ENCODE data around the gene SLC38A4. TPM values are rescaled to one million over a fixed set of nuclear protein-coding genes. Genes with fewer than 3 reads are reported as not detected.
A peak's percentile ranks its signal among the peaks of the same experiment; 100 is the strongest.

The SLC38A4 gene
- total RNA-seq, 1 experiment from 2014 or later, result 0.96 TPM

GRCh38 chr12:46777587-46777986, 48.2 kb downstream of the SLC38A4 start:
- no peak overlapping the region for H3K14ac ChIP-seq (ENCODE audit: insufficient read depth, low read length)
- TF ChIP-seq, protein P1, sequence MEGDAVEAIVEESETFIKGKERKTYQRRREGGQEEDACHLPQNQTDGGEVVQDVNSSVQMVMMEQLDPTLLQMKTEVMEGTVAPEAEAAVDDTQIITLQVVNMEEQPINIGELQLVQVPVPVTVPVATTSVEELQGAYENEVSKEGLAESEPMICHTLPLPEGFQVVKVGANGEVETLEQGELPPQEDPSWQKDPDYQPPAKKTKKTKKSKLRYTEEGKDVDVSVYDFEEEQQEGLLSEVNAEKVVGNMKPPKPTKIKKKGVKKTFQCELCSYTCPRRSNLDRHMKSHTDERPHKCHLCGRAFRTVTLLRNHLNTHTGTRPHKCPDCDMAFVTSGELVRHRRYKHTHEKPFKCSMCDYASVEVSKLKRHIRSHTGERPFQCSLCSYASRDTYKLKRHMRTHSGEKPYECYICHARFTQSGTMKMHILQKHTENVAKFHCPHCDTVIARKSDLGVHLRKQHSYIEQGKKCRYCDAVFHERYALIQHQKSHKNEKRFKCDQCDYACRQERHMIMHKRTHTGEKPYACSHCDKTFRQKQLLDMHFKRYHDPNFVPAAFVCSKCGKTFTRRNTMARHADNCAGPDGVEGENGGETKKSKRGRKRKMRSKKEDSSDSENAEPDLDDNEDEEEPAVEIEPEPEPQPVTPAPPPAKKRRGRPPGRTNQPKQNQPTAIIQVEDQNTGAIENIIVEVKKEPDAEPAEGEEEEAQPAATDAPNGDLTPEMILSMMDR (conservative IDR thresholded peaks at IDR 0.05), result no peak
- H3K4me1 ChIP-seq (ENCODE audit: insufficient read depth, low read length), result no peaks in the 10 kb centered on the region
- H2BK120ac ChIP-seq (ENCODE audit: low read depth, low read length, poor library complexity, severe bottlenecking), result no peak overlapping the region
- no peaks in the 10 kb centered on the region for H3K79me2 ChIP-seq (ENCODE audit: insufficient read depth, low read length)
- no peak overlapping the region for H3K9ac ChIP-seq (ENCODE audit: extremely low read depth, insufficient read length, low read length)
- H3K9me3 ChIP-seq (ENCODE audit: control insufficient read depth, low read depth, low read length), result no peaks in the 10 kb centered on the region
- no peaks in the 10 kb centered on the region for H3K23me2 ChIP-seq (ENCODE audit: insufficient read length, low read depth, low read length, poor library complexity, severe bottlenecking)
- no peak overlapping the region for H3K23ac ChIP-seq (ENCODE audit: insufficient read length, low read depth, low read length)
- H3K9me3 Mint-ChIP-seq, result no peaks in the 10 kb centered on the region
- H2BK5ac ChIP-seq (ENCODE audit: insufficient read length, low read length), result no peak overlapping the region
- H3K4me1 Mint-ChIP-seq, result peaks cover 0 to 7% of the 10 kb centered on the region in 2 experiments; a peak in 2 of 4 replicates
- H2AK5ac ChIP-seq (ENCODE audit: insufficient read length, low read length), result no peak overlapping the region
- H3K4me3 Mint-ChIP-seq, result no peak overlapping the region
- no peaks in the 10 kb centered on the region for H3K27me3 Mint-ChIP-seq (ENCODE audit: low read depth)
- no peak overlapping the region for H4K8ac ChIP-seq (replicated peaks; ENCODE audit: insufficient read length, low read depth, low read length)
- no peak overlapping the region for H4K91ac ChIP-seq (ENCODE audit: insufficient read length, low read depth, low read length)
- H3K79me1 ChIP-seq (ENCODE audit: insufficient read depth, low read depth, low read length, poor library complexity, severe bottlenecking), result no peaks in the 10 kb centered on the region
- no peak for DNase-seq
- no peak overlapping the region for H2BK15ac ChIP-seq (ENCODE audit: low read depth, low read length)
- no peak overlapping the region for H3K27ac ChIP-seq (ENCODE audit: insufficient read length, low read depth, low read length)
- H3K36me3 Mint-ChIP-seq (ENCODE audit: insufficient read depth in 1 of 3, low read depth in 3 of 3), result no peaks in the 10 kb centered on the region; a peak in 1 of 7 replicates
- no peak overlapping the region for H3K4ac ChIP-seq (ENCODE audit: low read depth, low read length)
- H4K20me1 ChIP-seq (ENCODE audit: control insufficient read depth, insufficient read depth, insufficient read length), result no peaks in the 10 kb centered on the region
- no peak overlapping the region for H3K56ac ChIP-seq (ENCODE audit: insufficient read length, low read depth, low read length)
- H3K27ac Mint-ChIP-seq, result 0 out of 7 replicates have a peak overlapping the region, but pooled peaks of 1 of the 3 experiments have one; percentile 27
- no peak overlapping the region for H3K4me2 ChIP-seq (ENCODE audit: insufficient read depth, insufficient read length, low read length)
- no peak overlapping the region for H2BK20ac ChIP-seq (ENCODE audit: low read depth, low read length, poor library complexity, severe bottlenecking)
- WGBS (ENCODE audit: extremely low coverage, insufficient read length, low lambda C conversion rate), result 100% methylated on average over 1 of the region's 4 CpGs
- H2BK12ac ChIP-seq (ENCODE audit: insufficient read length, low read depth, low read length), result no peak overlapping the region
- H2AFZ ChIP-seq (ENCODE audit: low read length), result no peak overlapping the region
- no peak overlapping the region for H4K5ac ChIP-seq (ENCODE audit: insufficient read length, low read depth, low read length)
- H3K18ac ChIP-seq (ENCODE audit: insufficient read length, low read depth, low read length), result no peak overlapping the region
- no peaks in the 10 kb centered on the region for H3K27me3 ChIP-seq (ENCODE audit: insufficient read depth, low read length)
- H3T11ph ChIP-seq (ENCODE audit: low read length), result no peak overlapping the region
